GM19238 (cell line): ENCODE data around the gene MUC21.
A peak's percentile ranks its signal among the peaks of the same experiment; 100 is the strongest.

Experiments used
- DNase-seq: peaks from one replicate; pipeline ENCODE4 v3.0.0; 2011; ENCODE audit warnings: low spot score; ENCODE audit not compliant: insufficient read length

MUC21 gene

DNA sequence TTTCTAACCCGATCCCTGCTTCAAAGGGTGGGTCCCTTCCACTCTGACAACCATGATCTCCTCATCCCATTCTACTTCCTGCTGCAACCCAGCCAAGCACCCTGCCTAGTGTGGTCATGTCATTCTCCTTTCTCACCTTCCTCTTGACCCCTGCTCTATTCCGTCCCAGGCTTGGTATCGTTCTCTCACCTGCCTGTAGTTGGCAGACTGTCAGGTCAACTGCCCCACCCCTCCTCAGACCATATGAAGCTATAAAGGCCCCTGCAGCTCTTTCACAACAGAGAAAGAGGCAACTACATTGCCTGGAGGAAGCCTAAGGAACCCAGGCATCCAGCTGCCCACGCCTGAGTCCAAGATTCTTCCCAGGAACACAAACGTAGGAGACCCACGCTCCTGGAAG, at the start of gene MUC21:
Gene MUC21 (plus strand): TSS at position 280 of the 400 bp plus-strand sequence. CDS start 241 bp downstream, outside the sequence.
- DNase-seq, result no peak

DNA sequence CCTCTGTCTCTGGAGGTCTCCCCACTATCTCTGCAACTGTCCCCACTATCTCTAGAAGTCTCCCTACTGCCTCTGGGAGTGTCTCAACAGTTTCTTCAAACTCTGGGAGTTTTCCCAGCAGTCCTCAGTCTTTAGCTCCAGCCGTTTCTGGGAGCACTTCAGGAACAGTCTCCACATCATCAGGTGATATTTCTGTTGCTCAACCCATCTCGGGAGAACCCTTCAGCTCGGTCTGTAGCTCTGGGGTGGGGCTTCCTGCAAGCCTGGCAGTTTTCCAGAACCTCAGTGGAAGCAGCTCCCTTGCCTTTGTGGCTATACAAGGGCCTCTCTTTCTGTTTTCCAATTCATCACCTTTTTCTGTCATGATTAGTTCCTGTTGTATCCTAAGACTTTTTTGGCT, 48.5 kb upstream of the MUC21 start:
- DNase-seq, result no peak

DNA sequence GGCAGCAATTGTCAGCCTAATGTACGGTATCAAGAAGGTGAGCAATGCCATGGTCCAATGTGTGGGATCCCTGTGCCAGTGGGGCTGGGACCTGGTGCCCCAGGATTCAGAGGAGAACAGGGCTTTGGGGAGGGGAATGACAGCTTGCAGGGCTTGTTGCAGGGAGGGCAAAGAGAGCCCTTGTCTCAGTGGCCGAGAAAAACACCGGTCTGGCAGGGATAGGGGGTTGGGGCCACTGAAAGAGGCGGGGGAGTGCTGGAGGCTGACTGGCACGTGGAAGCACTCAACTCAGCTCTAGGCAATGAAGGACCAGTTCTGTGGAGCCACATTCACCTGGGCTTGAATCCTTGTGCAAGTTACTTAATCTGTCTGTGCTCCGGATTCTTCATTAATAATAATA, 46.3 kb upstream of the MUC21 start:
- no peak for DNase-seq

DNA sequence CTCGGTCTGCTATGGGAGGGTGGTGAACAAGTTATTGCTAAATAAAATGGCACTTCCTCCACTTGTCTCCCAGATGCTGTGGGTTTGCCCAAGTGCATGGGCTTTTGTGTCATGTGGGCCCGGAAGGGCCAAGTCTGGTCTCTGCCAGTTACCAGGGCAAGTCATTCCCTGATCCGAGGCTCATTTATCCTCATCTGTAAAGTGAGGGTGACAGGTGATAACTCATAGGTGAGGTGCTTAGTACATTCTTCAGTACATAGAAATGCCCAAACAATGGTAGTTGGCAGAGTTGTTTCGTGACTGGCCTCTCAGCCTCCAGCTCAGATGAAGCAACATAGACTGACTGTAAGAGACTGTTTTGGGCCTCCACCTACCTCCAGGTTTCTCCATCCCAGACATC, 44.8 kb upstream of the MUC21 start:
- DNase-seq, result no peak

DNA sequence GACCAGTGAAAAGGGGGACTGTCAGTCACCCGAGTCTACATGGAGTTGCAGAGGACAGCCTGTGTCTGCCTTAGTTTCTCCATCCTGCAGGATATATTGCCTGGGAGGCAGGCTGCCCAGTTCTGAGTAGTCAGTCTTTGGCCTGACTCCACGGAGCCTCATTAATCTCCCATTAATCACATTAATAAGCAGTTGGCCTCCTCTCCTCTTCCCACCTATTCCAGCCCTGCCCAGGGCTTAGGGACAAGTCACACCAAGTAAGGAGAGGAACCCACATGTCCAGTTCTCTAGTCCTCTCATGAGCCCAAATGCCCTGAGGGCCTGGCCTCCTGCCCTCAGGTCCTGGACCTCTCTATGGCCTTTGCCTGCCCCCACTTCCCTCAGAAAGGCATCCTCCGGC, 44.0 kb upstream of the MUC21 start:
- no peak for DNase-seq

DNA sequence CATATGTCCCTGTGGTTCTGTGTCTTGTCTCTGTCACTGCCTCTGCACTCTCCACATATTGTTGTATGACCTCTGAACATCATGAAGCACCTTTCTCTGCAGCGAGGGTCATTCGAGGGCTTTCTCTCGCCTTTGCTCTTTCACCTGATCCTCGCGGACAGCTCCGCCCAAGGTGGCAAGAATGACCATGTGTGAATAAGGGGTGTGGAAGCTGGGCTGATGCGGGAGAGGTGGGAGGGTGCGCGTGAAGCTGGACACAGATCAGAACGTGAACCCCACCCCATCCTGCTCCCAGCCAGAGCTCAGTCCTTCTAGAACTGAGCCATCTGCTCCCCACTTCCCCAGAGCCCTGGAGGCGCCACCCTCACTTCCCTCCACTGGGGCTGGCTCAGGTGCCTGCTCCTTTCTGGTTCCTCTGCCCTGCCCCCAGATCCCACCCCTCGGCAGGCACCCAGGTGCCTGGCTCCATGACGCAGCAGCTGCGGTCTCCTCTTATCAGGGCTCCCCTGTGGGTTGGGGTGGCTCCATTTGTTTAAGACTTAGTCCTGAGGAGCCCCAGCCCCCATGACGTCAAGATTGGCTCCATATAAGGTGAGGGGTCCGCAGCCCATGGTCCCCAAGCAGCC, 43.0 kb upstream of the MUC21 start, which contains the start of gene MUCL3:
Gene MUCL3 (plus strand): TSS at position 613 of the 626 bp plus-strand sequence. CDS start 27 bp downstream, outside the sequence.
- no peak for DNase-seq

DNA sequence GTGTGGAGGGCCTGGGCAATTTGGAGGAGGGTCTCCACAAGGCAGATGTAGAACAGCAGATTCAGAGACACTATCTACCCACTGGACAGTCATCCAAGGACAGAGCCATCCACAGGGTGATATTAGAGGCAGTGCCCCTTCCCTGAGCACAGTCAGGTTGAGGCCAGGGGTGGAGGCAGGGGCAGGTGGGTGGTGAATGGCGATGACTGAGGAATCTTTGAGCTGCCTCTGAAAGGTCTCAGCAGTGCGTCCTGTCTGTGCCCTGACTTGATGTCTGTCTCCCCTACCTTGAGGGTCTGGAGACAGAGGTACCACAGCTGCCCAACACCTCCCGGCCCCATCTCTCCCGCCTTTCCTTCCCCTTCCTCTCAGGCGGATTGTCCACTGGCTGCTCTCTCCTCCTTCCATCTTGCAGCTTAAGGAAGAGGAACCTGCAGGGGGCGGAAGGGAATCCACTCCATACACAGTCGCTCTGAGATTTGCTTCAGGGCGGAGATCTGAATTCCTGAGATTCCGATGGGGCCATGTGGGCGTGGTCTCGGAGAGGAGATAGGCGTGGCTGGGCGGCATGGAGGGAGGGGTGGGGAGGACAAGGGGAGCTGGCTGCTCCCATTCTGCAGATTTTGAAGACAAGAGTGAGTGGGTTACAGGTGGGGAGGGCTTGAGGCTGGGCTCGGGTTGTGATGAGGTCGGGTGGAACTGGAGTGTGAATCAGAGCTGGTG, 41.0 kb upstream of the MUC21 start:
- DNase-seq, result no peak

DNA sequence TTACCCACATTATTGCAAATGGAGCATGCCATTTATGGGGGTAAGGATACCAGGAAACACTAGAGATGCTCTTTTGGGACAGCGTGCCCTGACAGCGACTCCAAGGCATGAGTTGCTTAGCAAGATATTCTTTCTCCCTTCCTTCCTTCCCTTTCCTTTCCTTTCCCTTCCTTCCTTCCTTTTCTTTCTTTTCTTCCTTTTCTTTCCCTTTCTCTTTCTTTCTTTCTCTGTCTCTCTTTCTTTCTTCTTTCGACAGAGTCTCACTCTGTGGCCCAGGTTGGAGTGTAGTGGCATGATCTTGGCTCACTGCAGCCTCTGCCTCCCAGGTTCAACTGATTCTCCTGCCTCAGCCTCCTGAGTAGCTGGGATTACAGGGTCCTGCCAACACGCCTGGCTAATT, 39.5 kb upstream of the MUC21 start:
- DNase-seq, result no peak

DNA sequence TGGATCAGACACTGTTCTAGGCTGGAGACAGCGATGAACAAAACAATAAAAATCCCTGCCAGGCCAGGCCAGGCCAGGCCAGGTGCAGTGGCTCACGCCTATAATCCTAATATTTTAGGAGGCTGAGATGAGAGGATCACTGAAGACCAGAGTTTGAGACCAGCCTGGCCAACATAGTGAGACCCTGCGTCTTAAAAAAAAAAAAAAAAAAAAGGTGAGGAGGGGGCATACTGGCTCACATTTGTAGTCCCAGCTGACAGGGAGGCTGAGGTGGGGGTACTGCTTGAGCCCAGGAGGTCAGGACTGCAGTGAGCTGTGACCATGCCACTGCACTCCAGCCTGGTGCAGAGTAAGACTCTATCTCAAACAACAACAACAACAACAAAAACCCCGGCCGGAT, 38.2 kb upstream of the MUC21 start:
- DNase-seq, result no peak

DNA sequence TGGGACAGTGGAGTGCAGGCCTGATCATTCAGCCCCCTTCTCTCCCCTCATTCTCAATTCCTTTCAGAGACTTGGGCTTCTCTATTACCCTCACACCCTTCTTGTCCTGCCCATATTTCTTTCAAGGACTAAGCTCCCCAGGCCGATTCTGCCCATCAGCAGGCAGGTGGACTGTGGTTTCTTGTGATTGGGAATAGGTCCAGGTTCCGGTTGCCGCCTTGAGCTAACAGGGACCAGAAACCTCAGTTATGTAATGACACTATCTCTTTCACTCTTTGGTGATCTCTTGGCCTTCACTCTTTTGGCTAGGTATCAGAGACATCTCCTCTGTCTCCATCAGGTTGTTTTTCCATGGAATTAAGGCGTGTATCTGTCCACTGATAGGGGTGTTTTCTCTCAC, 36.3 kb upstream of the MUC21 start:
- no peak for DNase-seq

DNA sequence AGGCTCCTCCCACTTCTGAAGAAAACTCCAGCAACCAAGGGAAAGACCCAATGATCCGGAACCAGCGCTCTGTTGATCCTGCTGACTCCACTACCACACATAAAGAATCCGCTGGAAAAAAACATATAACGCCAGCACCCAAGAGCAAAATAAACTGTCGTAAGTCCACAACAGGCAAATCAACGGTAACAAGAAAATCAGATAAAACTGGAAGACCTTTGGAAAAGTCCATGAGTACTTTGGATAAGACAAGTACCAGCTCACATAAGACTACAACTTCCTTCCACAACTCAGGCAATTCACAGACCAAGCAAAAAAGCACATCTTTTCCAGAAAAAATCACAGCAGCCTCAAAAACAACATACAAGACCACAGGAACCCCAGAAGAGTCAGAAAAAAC, 34.7 kb upstream of the MUC21 start:
- no peak for DNase-seq

DNA sequence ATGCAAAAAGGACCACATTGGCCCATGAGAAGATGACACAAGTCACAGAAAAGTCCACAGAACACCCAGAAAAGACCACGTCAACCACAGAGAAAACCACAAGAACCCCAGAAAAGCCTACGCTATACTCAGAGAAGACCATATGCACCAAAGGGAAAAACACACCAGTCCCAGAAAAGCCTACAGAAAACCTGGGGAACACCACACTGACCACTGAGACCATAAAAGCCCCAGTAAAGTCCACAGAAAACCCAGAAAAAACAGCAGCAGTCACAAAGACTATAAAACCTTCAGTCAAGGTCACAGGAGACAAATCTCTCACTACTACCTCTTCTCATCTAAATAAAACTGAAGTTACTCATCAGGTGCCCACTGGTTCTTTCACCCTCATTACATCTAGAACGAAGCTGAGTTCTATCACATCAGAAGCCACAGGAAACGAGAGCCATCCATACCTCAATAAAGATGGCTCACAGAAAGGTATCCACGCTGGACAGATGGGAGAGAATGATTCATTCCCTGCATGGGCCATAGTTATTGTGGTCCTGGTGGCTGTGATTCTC, 31.5 kb upstream of the MUC21 start:
- no peak for DNase-seq

DNA sequence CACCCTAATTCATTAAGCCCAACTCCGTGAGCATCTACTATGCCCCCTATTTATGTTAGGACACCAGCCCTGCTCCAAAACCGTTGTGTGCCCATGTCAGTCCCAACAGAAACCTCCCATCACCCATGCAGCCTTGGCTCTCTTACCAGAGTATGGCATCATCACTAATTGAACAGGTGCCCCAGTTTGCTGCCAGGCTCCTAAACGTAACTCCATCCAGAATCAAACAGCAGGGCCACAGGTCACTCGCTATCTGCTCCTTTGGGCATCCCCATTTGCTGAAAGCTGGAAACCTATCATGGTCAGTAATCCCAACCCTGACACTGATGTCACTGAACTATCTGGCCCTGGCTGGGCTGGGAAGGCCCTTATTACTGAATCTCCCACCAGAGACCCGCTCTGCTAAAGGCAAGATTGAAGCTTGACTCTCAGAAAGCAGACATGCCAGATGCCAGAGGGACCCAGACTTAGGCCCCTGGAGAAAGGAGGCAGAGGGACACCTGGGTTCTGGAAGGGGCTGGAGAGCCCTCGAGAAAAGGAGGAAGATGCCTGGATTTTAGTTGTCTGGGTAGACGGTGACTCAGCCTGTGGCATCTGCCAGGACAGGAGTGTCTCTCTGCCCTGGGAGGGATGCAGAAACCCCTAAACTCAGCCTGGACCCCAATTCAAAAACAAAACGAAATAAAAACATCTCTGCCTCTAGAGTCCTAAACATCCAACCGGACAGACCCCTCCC, 28.7 kb upstream of the MUC21 start:
- no peak for DNase-seq

DNA sequence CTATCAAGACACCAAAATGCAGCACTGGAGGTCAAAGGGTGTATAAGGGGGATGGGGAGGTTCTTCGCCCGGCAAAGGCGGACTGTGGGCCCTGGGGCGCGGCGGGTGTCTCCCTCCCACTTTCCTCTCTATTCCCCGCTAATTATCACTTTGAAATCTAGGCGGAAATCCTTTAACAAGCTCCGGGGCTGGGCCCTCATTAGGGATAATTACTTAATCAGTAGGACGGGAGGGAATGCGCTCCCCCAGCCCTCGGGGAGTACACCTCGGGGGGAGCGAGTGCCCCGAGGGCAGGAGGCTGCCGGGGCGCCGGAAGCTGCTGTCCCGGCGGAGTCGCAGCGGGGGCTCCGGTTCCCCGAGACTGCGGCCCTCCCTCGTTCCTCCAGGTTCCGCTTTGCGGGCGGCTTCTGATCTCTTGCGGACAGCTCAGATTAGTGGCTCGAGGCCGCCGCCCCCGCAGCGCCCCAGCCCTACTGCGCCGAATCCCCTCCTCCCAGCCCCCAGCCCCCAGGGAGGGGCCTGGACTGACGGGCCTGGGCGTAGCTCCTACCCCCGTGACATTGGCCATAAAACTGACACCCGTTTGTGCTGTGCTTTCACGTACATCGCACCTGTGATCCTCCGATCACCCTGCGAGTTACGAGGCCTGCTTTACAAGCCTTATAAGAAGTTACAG, 28.0 kb upstream of the MUC21 start:
- DNase-seq, result peak; percentile 77

DNA sequence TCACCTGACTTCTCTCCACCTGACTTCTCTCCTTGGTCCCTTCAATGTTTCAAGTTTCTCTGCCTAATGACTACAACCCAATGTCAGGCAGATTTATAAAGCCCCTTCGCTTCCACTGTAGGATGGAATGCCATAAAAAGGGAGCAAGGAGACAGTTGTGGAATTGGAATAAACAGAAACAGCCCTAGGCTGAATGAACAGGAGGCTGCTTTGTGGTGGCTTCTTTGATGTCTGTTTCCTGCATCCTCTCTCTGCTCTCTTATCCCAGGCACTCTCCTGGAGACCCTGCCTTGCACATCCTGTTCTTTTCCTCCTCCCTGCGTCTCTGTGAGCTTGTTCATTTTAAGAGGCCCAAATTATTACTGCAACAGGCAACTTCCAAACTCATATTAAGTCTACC, 25.8 kb upstream of the MUC21 start:
- no peak for DNase-seq

DNA sequence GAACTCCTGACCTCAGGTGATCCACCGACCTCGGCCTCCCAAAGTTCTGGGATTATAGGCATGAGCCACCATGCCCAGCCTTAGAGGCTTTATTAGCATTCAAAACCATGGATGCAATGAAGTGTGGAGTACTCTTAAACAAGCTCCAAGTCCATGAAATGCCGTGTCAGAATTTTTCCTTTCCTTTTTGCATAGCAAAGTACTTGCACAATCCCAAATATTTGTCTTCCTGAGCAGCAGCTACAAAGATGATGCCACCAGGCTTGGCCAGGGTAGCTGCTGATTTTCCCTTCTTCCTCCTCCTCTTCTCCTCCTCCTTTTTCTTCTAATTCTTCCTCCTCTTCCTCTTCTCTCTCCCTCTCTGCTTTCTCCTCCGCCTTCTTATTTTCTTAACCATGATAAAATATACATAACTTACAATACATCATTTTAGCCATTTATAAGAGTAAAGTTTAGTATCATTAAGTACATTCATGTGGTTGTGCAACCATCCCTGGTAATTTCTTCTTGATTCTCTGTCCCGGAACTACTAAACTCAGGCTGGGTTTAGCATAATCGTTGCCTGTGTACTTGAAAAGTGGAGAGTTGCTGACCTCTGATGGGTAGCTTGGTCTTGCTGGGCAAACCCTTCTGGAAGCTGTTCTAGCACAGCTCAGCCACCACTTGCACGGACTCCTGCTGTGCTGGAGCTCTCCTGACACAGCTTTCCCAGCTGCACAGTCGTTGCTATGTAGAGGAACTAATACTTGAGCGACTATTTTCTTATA, 22.4 kb upstream of the MUC21 start:
- no peak for DNase-seq

DNA sequence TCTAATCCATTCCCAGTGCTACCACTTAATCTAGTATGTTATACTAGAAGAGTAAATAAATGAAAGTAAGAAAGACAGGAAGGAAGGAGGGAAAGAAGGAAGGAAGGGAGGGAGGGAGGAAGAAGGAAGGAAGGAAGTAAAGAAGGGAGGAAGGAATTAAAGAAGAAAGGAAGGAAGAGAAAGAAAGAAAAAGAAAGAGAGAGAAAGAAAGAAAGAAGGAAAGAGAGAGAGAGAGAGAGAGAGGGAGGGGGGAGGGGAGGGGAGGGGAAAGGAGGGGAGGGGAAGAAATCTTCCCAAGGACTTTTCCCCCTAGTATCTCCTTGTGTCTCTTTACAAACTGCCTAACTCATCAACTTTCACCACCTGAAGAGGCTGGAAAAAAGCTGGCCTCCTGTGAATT, 20.8 kb upstream of the MUC21 start:
- DNase-seq, result no peak

DNA sequence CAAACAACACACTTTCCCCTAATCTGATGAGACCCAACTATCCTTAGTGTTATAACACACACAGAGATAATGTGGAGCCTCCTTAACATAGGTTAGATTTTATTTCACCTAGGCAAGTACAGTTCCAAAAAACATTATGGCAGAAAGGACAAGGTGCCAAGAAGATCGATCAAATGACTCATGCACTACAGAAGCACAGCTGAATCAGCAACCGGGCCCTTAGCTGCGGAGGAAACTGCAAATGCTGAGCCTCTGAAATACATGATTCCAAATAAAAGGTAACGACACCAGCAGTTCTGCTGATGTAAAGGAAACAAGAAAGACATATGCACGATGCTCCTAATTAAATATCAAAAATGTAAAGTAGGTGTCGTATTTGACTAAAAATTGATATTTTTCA, 19.9 kb upstream of the MUC21 start:
- no peak for DNase-seq

DNA sequence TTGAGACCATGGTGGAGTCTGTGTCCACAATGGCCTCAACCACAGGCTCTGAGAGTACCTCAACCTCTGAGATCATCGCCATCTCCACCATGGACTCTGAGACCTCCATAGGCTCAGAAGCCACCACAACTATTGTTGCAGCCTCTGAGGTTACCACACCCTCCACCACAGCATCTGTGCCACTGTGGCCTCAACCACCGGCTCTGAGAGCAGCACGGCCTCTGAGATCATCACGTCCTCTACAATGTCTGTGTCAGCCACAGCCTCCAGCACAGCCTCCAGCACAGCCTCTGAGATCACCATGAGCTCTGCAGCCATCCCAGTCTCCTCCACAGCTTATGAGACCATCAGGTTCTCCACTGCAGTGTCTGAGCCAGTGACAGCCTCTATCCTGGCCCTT, 19.4 kb upstream of the MUC21 start:
- DNase-seq, result no peak

DNA sequence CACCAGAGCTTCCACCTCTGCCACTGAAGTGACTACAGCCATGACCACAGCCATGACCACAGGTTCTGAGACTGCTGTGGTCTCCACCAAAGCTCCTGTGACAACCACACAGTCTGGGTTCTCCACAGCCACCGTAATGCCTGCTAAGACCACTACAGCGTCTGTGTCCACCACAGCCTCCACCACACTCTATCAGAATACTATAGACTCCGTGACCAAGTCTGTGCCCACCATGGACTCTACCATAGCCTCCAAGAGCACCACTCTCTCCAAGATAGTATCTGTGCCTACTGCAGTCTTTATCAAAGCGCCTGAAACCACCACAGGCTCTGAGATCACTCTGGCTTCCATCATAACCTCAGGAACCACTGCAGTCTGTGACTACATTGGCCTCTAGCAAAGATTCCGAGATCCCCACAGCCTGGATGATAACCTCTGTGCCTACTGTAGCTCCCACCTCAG, 18.3 kb upstream of the MUC21 start:
- no peak for DNase-seq

DNA sequence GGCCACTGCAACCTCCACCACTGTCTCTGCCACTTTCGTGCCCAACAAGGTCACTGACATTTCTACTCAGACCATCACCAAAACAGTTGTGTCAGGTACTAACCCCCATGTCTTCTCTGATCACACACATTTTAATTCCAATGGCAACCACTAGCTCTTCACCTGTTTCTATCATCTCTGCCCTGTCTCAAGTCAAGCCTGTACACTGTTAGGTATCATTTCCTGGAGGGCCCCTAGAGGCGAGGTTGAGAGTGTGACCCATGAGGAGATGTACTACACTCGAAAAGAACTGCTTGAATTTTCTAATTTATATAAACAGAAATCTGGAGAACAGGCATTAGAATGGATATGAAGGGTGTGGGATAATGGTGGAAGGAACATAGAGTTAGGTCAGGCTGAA, 17.4 kb upstream of the MUC21 start:
- DNase-seq, result no peak
